Body of pancreas (tissue), 4 donors: Measurements from ENCODE around the gene ANKRD11. TPM values are rescaled to one million over a fixed set of nuclear protein-coding genes. Genes with fewer than 3 reads are reported as not detected.
"Not testable (repeated sequence)": the region's sequence is repeated elsewhere in the genome, so short reads cannot be mapped to it uniquely, and the experiment has no call there.

Source experiments
- ATAC-seq: fragments of 150-250 bp; one replicate; pipeline ENCODE4 v1.9.1; 2016
- DNase-seq, 4 donors: peaks; one replicate each; pipeline ENCODE4 v3.0.0-alpha.2; 2019
- H3K27ac ChIP-seq, 4 donors: fragments of 200-600 bp; sonication (generic); 1 replicate in 3 of 4; 2 replicates in 1 of 4; pipeline versions ENCODE4 v1.5.1 to v1.6.1; 2016 to 2019; ENCODE audit warnings: mild to moderate bottlenecking in 1 of 4, mixed read lengths in 1 of 4, moderate library complexity in 1 of 4
- H3K27me3 ChIP-seq, 2 donors: fragments of 200-600 bp; sonication (generic); one replicate each; pipeline ENCODE4 v1.6.0; 2016; ENCODE audit warnings: mild to moderate bottlenecking in 1 of 2
- H3K36me3 ChIP-seq, 2 donors: fragments of 200-600 bp; sonication (generic); replicated peaks in 1 of 2; 2 replicates each; pipeline ENCODE4 v1.5.1; 2016; ENCODE audit warnings: low read depth in 2 of 2; ENCODE audit not compliant: insufficient read depth in 1 of 2
- H3K4me1 ChIP-seq: fragments of 200-600 bp; sonication (generic); one replicate; pipeline ENCODE4 v1.6.0; 2016
- H3K4me3 ChIP-seq, 2 donors: fragments of 200-600 bp; sonication (generic); 1 replicate in 1 of 2; 2 replicates in 1 of 2; pipeline ENCODE4 v1.5.1; 2016 to 2019
- H3K9me3 ChIP-seq, 3 donors: fragments of 200-600 bp; sonication (generic); 1 replicate in 2 of 3; 2 replicates in 1 of 3; pipeline ENCODE4 v1.5.1; 2016
- POLR2A ChIP-seq, 3 donors: fragments of 450-650 bp; IDR thresholded peaks; one replicate each; pipeline ENCODE4 v1.6.1; 2016; ENCODE audit warnings: antibody characterized with exemption in 3 of 3, mild to moderate bottlenecking in 2 of 3
- WGBS, 2 donors: methylation state at CpG; one replicate each; pipeline ENCODE4 v1.1.5; 2017; 5-methylcytosine and 5-hydroxymethylcytosine counted together
- intact Hi-C: fragments of 100-400 bp; cut with DNase I; formaldehyde crosslinking; loops from one replicate; pipeline ENCODE4 v1.15.1; 2023
- total RNA-seq, 2 donors: library from RNA; depleted of rRNA; stranded (reverse); fragments of >200 nt; gene quantifications; one replicate each; pipeline ENCODE4 v1.1.0, GENCODE V29; 2016
- TF ChIP-seq, protein P1 (sequence below), 7 experiments: fragments of 450-650 bp in 4 of 7; fragments of 200-600 bp in 3 of 7; sonication (generic) in 3 of 7; IDR thresholded peaks; one replicate each; pipeline ENCODE4 v1.5.1; 2016 to 2019; ENCODE audit warnings: antibody characterized with exemption in 7 of 7

ANKRD11 gene
- total RNA-seq, 2 donors from 2014 or later: 52.1 to 97.9 TPM

DNA sequence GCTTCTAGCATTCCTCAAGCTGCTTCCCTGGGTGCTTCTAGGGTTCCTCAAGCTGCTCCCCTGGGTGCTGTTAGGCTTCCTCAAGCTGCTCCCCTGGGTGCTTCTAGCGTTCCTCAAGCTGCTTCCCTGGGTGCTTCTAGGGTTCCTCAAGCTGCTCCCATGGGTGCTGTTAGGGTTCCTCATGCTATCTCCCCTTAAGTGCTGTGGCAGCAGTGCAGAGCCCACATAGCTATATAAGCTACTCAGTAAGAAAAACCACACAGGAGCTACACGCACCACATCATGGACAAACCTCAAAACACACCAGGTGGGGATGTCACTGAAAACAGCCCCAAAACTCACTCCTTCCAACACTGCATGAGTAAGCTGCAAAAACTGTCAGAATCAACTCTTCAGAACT, 35.2 kb downstream of the ANKRD11 start:
- H3K36me3 ChIP-seq: no peaks in the 10 kb centered on the region
- no peak for TF ChIP-seq POLR2A (IDR thresholded peaks at IDR 0.05)
- TF ChIP-seq, protein P1, sequence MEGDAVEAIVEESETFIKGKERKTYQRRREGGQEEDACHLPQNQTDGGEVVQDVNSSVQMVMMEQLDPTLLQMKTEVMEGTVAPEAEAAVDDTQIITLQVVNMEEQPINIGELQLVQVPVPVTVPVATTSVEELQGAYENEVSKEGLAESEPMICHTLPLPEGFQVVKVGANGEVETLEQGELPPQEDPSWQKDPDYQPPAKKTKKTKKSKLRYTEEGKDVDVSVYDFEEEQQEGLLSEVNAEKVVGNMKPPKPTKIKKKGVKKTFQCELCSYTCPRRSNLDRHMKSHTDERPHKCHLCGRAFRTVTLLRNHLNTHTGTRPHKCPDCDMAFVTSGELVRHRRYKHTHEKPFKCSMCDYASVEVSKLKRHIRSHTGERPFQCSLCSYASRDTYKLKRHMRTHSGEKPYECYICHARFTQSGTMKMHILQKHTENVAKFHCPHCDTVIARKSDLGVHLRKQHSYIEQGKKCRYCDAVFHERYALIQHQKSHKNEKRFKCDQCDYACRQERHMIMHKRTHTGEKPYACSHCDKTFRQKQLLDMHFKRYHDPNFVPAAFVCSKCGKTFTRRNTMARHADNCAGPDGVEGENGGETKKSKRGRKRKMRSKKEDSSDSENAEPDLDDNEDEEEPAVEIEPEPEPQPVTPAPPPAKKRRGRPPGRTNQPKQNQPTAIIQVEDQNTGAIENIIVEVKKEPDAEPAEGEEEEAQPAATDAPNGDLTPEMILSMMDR (IDR thresholded peaks at IDR 0.05): no peak
- DNase-seq (no peak), ATAC-seq (no peak)
- peaks cover 56% of the 10 kb centered on the region for H3K4me1 ChIP-seq
- H3K4me3 ChIP-seq: no peak overlapping the region
- H3K9me3 ChIP-seq: no peaks in the 10 kb centered on the region
- no peak overlapping the region for H3K27ac ChIP-seq
- intact Hi-C loops: no loop called here
- WGBS, 2 donors: 79 to 100% methylated on average over 2 of the region's 2 CpGs
- no peaks in the 10 kb centered on the region for H3K27me3 ChIP-seq

DNA sequence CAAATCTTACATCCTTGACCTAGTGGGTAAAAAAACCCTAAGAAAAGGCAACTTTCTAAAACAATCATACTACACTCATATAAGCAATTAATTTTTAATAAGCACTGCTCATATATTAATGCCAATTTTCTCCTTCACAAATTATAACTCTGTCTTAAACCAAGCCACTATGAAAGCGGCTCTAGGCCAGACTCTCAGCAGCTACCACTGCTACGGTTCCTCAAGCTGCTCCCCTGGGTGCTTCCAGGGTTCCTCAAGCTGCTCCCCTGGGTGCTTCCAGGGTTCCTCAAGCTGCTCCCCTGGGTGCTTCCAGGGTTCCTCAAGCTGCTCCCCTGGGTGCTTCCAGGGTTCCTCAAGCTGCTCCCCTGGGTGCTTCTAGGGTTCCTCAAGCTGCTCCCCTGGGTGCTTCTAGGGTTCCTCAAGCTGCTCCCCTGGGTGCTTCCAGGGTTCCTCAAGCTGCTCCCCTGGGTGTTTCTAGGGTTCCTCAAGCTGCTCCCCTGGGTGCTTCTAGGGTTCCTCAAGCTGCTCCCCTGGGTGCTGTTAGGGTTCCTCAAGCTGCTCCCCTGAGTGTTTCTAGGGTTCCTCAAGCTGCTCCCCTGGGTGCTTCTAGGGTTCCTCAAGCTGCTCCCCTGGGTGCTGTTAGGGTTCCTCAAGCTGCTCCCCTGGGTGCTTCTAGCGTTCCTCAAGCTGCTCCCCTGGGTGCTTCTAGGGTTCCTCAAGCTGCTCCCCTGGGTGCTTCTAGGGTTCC, 35.8 kb downstream of the ANKRD11 start:
- H3K9me3 ChIP-seq, H3K36me3 ChIP-seq, H3K4me3 ChIP-seq, H3K27me3 ChIP-seq, intact Hi-C loops, DNase-seq, ATAC-seq: not testable (repeated sequence)
- 80 to 82% methylated on average over 2 of the region's 3 CpGs for WGBS, 2 donors
- H3K27ac ChIP-seq: peak overlapping the region in 3 of 4 donors; percentile 28 to 65 (median 58)
- peaks cover 63% of the 10 kb centered on the region for H3K4me1 ChIP-seq

DNA sequence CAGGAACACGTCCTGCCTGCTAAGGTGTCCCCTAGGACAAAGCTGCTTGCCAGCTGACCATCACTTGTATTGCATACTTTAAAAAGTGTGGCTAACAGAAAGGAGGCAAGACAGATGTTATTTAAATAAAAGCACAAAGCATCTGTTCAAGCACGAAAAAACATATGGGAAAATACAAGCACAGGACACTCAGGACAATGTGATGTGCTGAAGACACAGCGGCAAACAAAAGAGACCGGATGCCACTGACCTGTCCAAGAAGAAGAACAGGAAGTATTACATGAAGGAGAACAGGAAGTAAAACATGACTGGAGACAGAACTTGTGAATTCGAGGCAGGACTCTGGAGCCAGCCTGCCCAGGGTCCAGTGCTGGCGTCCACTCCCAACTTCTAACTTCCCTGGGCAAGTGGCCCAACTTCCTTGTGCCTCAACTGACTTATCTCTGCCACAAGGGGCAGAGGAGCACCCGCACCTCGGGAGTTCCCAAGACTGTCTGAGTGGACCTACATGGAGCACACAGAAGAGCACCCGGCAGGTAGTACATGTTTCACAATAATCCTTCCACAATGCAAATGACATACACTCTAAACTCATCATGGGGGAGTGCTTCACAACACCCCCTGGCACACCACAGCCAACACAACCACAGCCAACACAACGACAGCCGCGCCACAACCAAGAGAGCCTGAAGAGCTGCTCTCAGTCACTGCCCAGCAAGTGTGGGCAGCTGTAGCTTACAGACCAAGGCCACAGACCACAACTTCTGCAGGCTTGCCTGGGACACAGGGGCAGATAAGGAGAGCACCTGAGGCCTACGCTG, 36.6 kb downstream of the ANKRD11 start:
- Histone ChIP-seq H3K4me1 (peaks cover 68% of the 10 kb centered on the region), H3K4me3 (no peak overlapping the region), H3K36me3 (no peaks in the 10 kb centered on the region), H3K27me3 (no peaks in the 10 kb centered on the region), H3K27ac (peak overlapping the region; percentile 28 to 65 (median 57)), H3K9me3 (no peaks in the 10 kb centered on the region)
- intact Hi-C loops: no loop called here
- TF ChIP-seq POLR2A (IDR thresholded peaks at IDR 0.05): no peak
- TF ChIP-seq, protein P1 (IDR thresholded peaks at IDR 0.05): peak in 5 of 7 experiments; percentile 12 to 44 (median 38)
- WGBS, 2 donors: 30 to 36% methylated on average over 7 to 13 of the region's 13 CpGs
- DNase-seq: peak; percentile 41 to 70 (median 60)
- peak; percentile 51 for ATAC-seq

DNA sequence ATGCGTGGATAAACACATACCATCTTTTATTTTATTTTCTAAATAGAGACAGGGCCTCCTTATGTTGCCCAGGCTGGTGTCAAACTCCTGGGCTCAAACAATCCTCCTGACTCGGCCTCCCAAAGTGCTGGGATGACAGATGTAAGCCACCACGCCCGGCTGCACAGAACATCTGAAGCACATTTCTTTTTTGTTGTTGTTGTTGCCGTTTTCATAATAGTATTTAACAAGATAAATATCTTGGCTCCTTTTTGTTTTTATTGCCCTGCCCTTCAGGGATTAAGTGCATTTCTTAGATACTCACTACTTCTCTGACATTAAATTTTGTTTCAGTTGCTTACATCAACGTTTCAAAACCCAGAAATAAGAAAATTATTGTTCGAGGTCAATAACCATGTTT, 37.4 kb downstream of the ANKRD11 start:
- intact Hi-C loops: no loop called here
- no peak for ATAC-seq
- Histone ChIP-seq H3K36me3 (no peaks in the 10 kb centered on the region), H3K4me1 (peaks cover 76% of the 10 kb centered on the region), H3K4me3 (no peak overlapping the region), H3K27ac (peak overlapping the region in 2 of 4 donors; percentile 58 to 65), H3K27me3 (no peaks in the 10 kb centered on the region), H3K9me3 (no peaks in the 10 kb centered on the region)
- WGBS, 2 donors: 66% methylated on average over 7 of the region's 7 CpGs
- no peak for DNase-seq
- TF ChIP-seq POLR2A (IDR thresholded peaks at IDR 0.05): no peak
- TF ChIP-seq, protein P1 (IDR thresholded peaks at IDR 0.05): no peak

DNA sequence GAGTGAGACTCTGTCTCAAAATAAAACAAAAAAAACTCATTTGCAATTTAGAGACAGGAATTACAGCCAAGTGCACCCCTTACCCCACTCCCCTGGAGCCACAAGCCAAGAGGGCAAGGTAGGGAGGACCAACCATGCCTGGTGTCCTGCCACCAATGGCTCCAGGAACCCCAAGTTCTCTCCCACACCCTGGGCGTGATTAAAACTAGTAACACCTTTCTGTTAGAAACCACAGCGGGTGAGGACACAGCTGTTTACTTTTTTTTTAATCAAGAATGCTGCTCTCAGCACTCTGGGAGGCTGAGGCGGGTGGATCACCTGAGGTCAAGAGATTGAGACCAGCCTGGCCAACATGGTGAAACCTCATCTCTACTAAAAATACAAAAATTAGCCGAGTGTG, 38.1 kb downstream of the ANKRD11 start:
- intact Hi-C loops: no loop called here
- WGBS, 2 donors: 57 to 61% methylated on average over 3 to 4 of the region's 4 CpGs
- TF ChIP-seq, protein P1 (IDR thresholded peaks at IDR 0.05): no peak
- TF ChIP-seq POLR2A (IDR thresholded peaks at IDR 0.05): no peak
- Histone ChIP-seq H3K9me3 (no peaks in the 10 kb centered on the region), H3K4me1 (peaks cover 80% of the 10 kb centered on the region), H3K4me3 (no peak overlapping the region), H3K36me3 (no peaks in the 10 kb centered on the region), H3K27ac (no peak overlapping the region), H3K27me3 (no peaks in the 10 kb centered on the region)
- no peak for DNase-seq
- no peak for ATAC-seq
